ENCODE measurements around the gene CDNF.

DNA sequence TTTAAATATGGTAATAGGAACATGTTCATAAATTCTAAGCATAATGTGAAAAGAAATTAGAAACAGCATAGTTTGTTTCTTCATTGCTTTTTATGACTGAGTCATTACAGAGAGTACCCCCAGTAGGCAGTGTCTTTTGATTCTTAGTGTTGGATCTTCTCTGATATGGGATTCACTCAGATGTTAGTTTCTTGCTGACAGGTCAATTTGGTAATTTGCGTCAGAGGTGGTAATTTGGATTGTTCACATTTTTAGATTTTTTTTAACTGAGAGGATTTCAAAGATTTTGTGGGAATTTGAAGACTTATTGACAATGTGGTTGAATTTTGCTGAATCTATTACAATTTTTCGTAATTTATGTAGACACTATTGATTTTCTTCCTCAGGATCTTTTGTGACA, 2.3 kb upstream of the CDNF start:
- TF ChIP-seq TAF1 (IDR thresholded peaks at IDR 0.05; ENCODE audit: low read depth, low read length) (no peak), POLR2A (IDR thresholded peaks at IDR 0.05; ENCODE audit: low read depth, low read length) (no peak)

Measured in GM12891 (cell line).